ENCODE measurements around the gene RFLNA. TPM values are rescaled to one million over a fixed set of nuclear protein-coding genes. Genes with fewer than 3 reads are reported as not detected.
A peak's percentile ranks its signal among the peaks of the same experiment; 100 is the strongest.

Gene RFLNA
- total RNA-seq, 1 donor from 2014 or later = 0.50 TPM

DNA sequence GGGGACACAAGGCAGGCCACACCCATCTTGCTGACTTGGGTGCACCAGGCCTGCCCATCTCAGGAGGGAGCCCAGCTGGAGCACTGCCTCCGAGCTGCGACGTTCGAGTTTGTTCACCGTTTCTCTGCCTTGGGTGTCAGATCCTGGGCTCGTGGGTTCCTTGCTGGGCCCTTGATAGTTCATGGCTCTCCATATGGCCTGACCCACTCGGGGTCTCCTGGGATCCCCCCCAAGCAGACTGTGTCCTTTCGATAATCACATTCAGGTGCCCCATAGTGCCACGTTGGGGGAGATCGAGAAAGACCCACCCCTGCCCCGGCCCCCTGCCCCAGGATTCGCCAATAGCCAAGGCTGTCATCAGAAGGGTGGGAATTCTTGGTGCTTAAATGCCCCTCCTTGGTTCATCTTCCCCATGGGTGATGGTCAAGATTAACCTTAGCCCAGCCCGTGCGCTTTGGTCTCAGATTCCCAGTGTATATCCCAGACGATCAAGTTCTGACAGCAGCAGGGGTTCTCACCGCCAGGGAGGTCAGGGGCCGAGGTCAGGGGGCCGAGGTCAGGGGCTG is 7.4 kb downstream of the RFLNA start:
- TF ChIP-seq CTCF (IDR thresholded peaks at IDR 0.05) = no peak
- Histone ChIP-seq H3K36me3 (no peaks in the 10 kb centered on the region), H3K4me1 (no peaks in the 10 kb centered on the region), H3K9me3 (no peaks in the 10 kb centered on the region), H3K27ac (no peak overlapping the region), H3K4me3 (no peak overlapping the region), H3K27me3 (ENCODE audit: low read depth) (peaks cover 17% of the 10 kb centered on the region)
- DNase-seq = no peak
- intact Hi-C loops (cut with DNase I) = no loop called here
- ATAC-seq = no peak

DNA sequence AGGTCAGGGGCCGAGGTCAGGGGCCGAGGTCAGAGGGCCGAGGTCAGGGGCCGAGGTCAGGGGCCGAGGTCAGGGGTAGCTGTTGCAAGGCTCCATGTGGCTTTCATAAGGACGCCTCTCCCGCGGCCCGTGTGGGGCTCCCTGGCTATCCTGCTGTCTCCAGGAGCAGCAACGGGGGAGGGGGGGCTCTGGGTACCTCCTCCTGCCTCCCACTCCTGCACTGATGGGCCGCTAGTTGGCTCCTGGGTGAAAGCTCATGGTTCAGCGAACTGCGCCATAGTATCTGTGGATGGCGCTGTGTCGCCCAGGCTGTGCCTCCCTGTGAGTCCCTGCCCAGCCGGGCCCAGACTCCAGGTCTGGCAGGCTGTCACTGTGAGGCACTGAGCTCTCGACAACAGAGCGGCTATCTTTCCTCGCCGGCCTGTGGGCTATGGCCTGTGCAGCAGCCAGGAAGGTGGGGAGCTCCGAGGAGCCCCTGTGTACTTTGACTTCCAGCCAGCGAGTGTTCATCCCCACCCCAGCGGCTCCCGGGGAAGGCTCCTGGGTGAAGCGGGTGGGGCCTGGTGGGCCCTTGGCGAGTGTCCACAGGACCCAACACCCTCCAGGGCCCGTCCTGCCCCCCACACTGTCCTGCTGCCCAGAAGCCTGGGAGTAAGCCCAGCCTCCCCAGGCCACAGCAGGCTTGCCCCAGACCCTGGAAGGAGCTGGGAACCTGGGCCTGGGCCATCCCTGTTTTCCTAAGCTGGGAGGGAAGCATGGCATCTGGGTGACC is 8.1 kb downstream of the RFLNA start:
- intact Hi-C loops (cut with DNase I) = no loop called here
- no peak for TF ChIP-seq CTCF (IDR thresholded peaks at IDR 0.05)
- Histone ChIP-seq H3K27ac (no peak overlapping the region), H3K36me3 (no peaks in the 10 kb centered on the region), H3K27me3 (ENCODE audit: low read depth) (peaks cover 10% of the 10 kb centered on the region), H3K4me1 (no peaks in the 10 kb centered on the region), H3K4me3 (no peak overlapping the region), H3K9me3 (no peaks in the 10 kb centered on the region)
- ATAC-seq (no peak), DNase-seq (peak; percentile 41)

DNA sequence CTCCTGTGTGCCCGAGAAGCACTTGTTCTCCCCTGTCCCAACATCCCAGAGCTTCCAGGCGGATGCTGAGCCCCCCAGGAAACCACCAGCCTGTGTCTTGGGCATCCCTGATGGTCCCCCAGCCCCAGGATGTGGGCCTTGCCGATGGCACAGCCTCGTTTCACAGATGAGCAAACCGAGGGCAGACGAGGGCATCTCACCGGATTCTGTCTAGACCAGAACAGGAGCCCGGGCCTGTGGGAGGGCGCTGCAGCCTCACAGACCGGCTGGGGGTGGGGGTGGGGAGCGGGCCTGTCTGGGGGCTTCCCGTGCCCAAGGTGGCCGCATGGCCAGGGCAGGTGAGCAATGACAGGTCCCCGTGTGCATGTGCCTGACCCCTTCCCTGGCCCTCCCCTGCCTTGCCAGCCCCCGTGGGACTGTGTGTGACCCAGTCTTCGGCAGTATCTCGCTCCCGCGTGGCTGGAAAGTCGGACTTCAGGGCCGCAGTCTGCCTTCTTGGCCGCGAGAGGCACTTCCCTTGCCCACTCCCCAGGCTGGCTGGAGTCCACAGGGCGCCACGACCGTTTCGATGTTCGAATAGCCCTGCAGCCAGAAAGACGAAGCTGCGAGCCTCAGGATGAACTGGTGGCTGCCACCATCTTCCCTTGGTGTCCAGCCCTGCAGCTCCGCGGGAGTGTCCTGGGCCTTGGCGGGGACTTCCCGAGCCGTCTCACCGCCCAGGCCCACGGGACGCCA is 8.9 kb downstream of the RFLNA start:
- Histone ChIP-seq H3K4me3 (no peak overlapping the region), H3K36me3 (no peaks in the 10 kb centered on the region), H3K27ac (no peak overlapping the region), H3K27me3 (ENCODE audit: low read depth) (peaks cover 3% of the 10 kb centered on the region), H3K9me3 (no peaks in the 10 kb centered on the region), H3K4me1 (no peaks in the 10 kb centered on the region)
- intact Hi-C loops (cut with DNase I) = no loop called here
- ATAC-seq (no peak), DNase-seq (peak; percentile 44)
- TF ChIP-seq CTCF (IDR thresholded peaks at IDR 0.05) = no peak

DNA sequence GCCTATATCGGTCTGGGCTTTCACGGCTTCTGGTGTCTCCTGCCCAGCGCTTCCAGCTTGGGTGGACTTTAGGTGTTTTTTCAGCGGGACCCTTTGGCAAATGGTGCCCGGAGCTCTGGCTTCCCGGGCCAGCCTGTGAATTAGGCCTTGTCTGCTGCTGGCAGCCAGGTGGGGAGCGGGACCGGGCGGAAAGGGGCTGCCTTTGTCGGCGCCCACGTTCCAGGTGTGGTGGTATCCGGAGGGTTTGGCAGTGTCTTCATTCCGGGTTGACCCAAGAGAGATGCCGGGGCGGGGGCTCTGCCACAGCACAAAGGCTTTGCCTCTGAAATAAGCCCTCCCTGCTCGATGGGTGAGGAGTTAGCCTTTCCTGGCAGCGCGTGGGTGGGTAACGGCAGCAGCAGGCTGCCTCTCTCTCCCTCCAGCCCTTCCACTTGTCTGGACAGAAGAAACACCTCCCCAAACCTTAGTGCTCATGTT is 9.5 kb downstream of the RFLNA start:
- DNase-seq (peak; percentile 41), ATAC-seq (no peak)
- H3K4me1 ChIP-seq = no peaks in the 10 kb centered on the region
- no peaks in the 10 kb centered on the region for H3K27me3 ChIP-seq (ENCODE audit: low read depth)
- no peaks in the 10 kb centered on the region for H3K9me3 ChIP-seq
- no peaks in the 10 kb centered on the region for H3K36me3 ChIP-seq
- no peak overlapping the region for H3K4me3 ChIP-seq
- intact Hi-C loops (cut with DNase I) = no loop called here
- no peak overlapping the region for H3K27ac ChIP-seq
- TF ChIP-seq CTCF (IDR thresholded peaks at IDR 0.05) = no peak

DNA sequence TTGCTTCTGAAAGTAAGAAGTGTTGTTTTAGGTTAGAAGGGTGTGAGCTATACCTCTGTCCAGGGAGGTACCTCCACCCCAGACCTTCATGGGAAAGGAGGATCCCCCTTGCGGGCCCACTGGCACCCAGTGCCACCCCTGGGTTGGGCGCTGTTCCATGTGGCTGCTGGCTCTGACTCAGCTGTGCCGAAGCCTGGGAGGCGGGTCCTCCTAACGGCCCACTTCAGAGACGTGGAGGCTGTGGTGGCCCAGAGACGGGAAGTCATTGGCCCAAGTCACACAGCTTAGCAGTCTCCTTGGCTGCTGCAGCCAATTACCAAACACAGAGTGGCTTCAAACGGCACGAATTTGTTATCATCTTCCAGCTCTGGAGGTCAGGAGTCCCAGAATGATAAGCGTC is 10.2 kb downstream of the RFLNA start:
- Histone ChIP-seq H3K27me3 (ENCODE audit: low read depth) (no peaks in the 10 kb centered on the region), H3K4me1 (no peaks in the 10 kb centered on the region), H3K27ac (no peak overlapping the region), H3K36me3 (no peaks in the 10 kb centered on the region), H3K9me3 (no peaks in the 10 kb centered on the region), H3K4me3 (no peak overlapping the region)
- intact Hi-C loops (cut with DNase I) = no loop called here
- ATAC-seq (no peak), DNase-seq (peak; percentile 29)
- no peak for TF ChIP-seq CTCF (IDR thresholded peaks at IDR 0.05)

All from lower lobe of right lung (tissue), 2 donors.